ENCODE measurements around the gene GPNMB.

Gene GPNMB

GRCh38 chr7:23293500-23294073 is 47.0 kb downstream of the GPNMB start:
- no peak for TF ChIP-seq CTCF (conservative IDR thresholded peaks at IDR 0.05; ENCODE audit: control insufficient read depth, insufficient read depth, low read depth, low read length)
- no peak for DNase-seq (ENCODE audit: low read depth)
- no peak overlapping the region for H3K4me3 ChIP-seq (ENCODE audit: control insufficient read depth, low read depth, low read length)

GRCh38 chr7:23294549-23295400 is 48.2 kb downstream of the GPNMB start:
- DNase-seq (ENCODE audit: low read depth), result no peak
- no peak for TF ChIP-seq CTCF (conservative IDR thresholded peaks at IDR 0.05; ENCODE audit: control insufficient read depth, insufficient read depth, low read depth, low read length)
- H3K4me3 ChIP-seq (ENCODE audit: control insufficient read depth, low read depth, low read length), result no peak overlapping the region

- TF ChIP-seq CTCF (conservative IDR thresholded peaks at IDR 0.05; ENCODE audit: control insufficient read depth, insufficient read depth, low read depth, low read length), result no peak
- no peak overlapping the region for H3K4me3 ChIP-seq (ENCODE audit: control insufficient read depth, low read depth, low read length)
- no peak for DNase-seq (ENCODE audit: low read depth)
Observed at GRCh38 chr7:23295401-23295697, 48.8 kb downstream of the GPNMB start.

GRCh38 chr7:23298141-23298881 is 51.7 kb downstream of the GPNMB start:
- TF ChIP-seq CTCF (conservative IDR thresholded peaks at IDR 0.05; ENCODE audit: control insufficient read depth, insufficient read depth, low read depth, low read length), result no peak
- peak overlapping the region; percentile 97 for H3K4me3 ChIP-seq (ENCODE audit: control insufficient read depth, low read depth, low read length)
- DNase-seq (ENCODE audit: low read depth), result no peak

GRCh38 chr7:23298885-23299769 is 52.6 kb downstream of the GPNMB start, which contains the start of gene MALSU1:
MALSU1 (plus strand) TSS chr7:23299339; CDS start chr7:23299353, 14 bp downstream.
- TF ChIP-seq CTCF (conservative IDR thresholded peaks at IDR 0.05; ENCODE audit: control insufficient read depth, insufficient read depth, low read depth, low read length), result no peak

GRCh38 chr7:23299770-23300300 is 53.3 kb downstream of the GPNMB start:
- DNase-seq (ENCODE audit: low read depth), result no peak
- H3K4me3 ChIP-seq (ENCODE audit: control insufficient read depth, low read depth, low read length), result peak overlapping the region; percentile 97
- TF ChIP-seq CTCF (conservative IDR thresholded peaks at IDR 0.05; ENCODE audit: control insufficient read depth, insufficient read depth, low read depth, low read length), result no peak

More at GRCh38 chr7:23298885-23299769, 52.6 kb downstream of the GPNMB start, which contains the start of gene MALSU1:
- peak within 1 kb of the TSS; percentile 97 for H3K4me3 ChIP-seq (ENCODE audit: control insufficient read depth, low read depth, low read length)
- peak; percentile 96 for DNase-seq (ENCODE audit: low read depth)
